GM18873 (cell line): ENCODE measurements around the gene NDST3.

ENCODE experiments used
- ATAC-seq: cut with Tn5 transposase; IDR thresholded peaks from one replicate; pipeline ENCODE4 v1.9.1; 2021; ENCODE audit warnings: mild to moderate bottlenecking, moderate library complexity, moderate number of reproducible peaks; ENCODE audit not compliant: unreplicated experiment, low FRiP score

NDST3 gene

GRCh38 chr4:118173126-118173525 is 138.8 kb downstream of the NDST3 start:
- ATAC-seq = no peak

GRCh38 chr4:118173956-118174725 is 139.9 kb downstream of the NDST3 start:
- no peak for ATAC-seq

GRCh38 chr4:118175506-118175905 is 141.2 kb downstream of the NDST3 start:
- ATAC-seq = no peak

GRCh38 chr4:118177126-118177525 is 142.8 kb downstream of the NDST3 start:
- no peak for ATAC-seq

GRCh38 chr4:118180776-118181175 is 146.5 kb downstream of the NDST3 start:
- no peak for ATAC-seq

GRCh38 chr4:118190903-118191302 is 156.6 kb downstream of the NDST3 start:
- no peak for ATAC-seq

GRCh38 chr4:118193421-118193820 is 159.1 kb downstream of the NDST3 start:
- ATAC-seq = no peak

- no peak for ATAC-seq
These were observed 172.3 kb downstream of the NDST3 start for GRCh38 chr4:118206627-118207026.

GRCh38 chr4:118213101-118213500 is 178.8 kb downstream of the NDST3 start:
- ATAC-seq = no peak

GRCh38 chr4:118215826-118216225 is 181.5 kb downstream of the NDST3 start:
- no peak for ATAC-seq

- no peak for ATAC-seq
These were observed 187.0 kb downstream of the NDST3 start for GRCh38 chr4:118221227-118221800.

GRCh38 chr4:118224243-118224829 is 190.1 kb downstream of the NDST3 start:
- no peak for ATAC-seq

- no peak for ATAC-seq
These were observed 191.2 kb downstream of the NDST3 start for GRCh38 chr4:118225511-118225910.

GRCh38 chr4:118226311-118227010 is 192.2 kb downstream of the NDST3 start:
- no peak for ATAC-seq

- no peak for ATAC-seq
These were observed 201.4 kb downstream of the NDST3 start for GRCh38 chr4:118235566-118236120.

GRCh38 chr4:118237531-118237930 is 203.2 kb downstream of the NDST3 start:
- no peak for ATAC-seq

GRCh38 chr4:118249890-118250289 is 215.6 kb downstream of the NDST3 start:
- ATAC-seq = no peak

- no peak for ATAC-seq
These were observed 220.1 kb downstream of the NDST3 start for GRCh38 chr4:118254368-118254767.

- no peak for ATAC-seq
These were observed 224.8 kb downstream of the NDST3 start for GRCh38 chr4:118259111-118259510.

GRCh38 chr4:118260309-118260708 is 226.0 kb downstream of the NDST3 start:
- ATAC-seq = no peak

GRCh38 chr4:118264096-118264495 is 229.8 kb downstream of the NDST3 start:
- no peak for ATAC-seq
